EL (cell line): ENCODE results near the gene TNS4.

Experiments used
- DNase-seq: peaks from one replicate; pipeline ENCODE4 v3.0.0-alpha.2; 2016

The TNS4 gene

GRCh38 chr17:40454613-40454995 is 46.8 kb downstream of the TNS4 start:
- no peak for DNase-seq

GRCh38 chr17:40453881-40454612 is 47.4 kb downstream of the TNS4 start:
- peak; percentile 70 for DNase-seq

- peak; percentile 70 for DNase-seq
These were observed 48.5 kb downstream of the TNS4 start for GRCh38 chr17:40452921-40453378.

- peak; percentile 68 for DNase-seq
These were observed 49.1 kb downstream of the TNS4 start for GRCh38 chr17:40452216-40452787.

GRCh38 chr17:40451420-40451819 is 50.0 kb downstream of the TNS4 start:
- peak; percentile 75 for DNase-seq

- DNase-seq = peak; percentile 49
These were observed 51.2 kb downstream of the TNS4 start for GRCh38 chr17:40450175-40450574.

- DNase-seq = no peak
These were observed 52.7 kb downstream of the TNS4 start for GRCh38 chr17:40448639-40449261.

- peak; percentile 47 for DNase-seq
These were observed 53.2 kb downstream of the TNS4 start for GRCh38 chr17:40448213-40448638.

- DNase-seq = no peak
These were observed 53.6 kb downstream of the TNS4 start for GRCh38 chr17:40447806-40448205.

GRCh38 chr17:40447148-40447644 is 54.2 kb downstream of the TNS4 start:
- no peak for DNase-seq

GRCh38 chr17:40445751-40446468 is 55.5 kb downstream of the TNS4 start:
- peak; percentile 60 for DNase-seq

GRCh38 chr17:40443988-40444899 is 57.2 kb downstream of the TNS4 start:
- DNase-seq = peak; percentile 38

GRCh38 chr17:40443196-40443987 is 58.0 kb downstream of the TNS4 start, which contains the start of gene IGFBP4:
Gene IGFBP4 (plus strand): TSS chr17:40443450. CDS start chr17:40443736, 286 bp downstream.
- DNase-seq = peak; percentile 81

GRCh38 chr17:40442392-40443195 is 58.8 kb downstream of the TNS4 start:
- DNase-seq = peak; percentile 56

- no peak for DNase-seq
These were observed 61.3 kb downstream of the TNS4 start for GRCh38 chr17:40440166-40440565.

- peak; percentile 36 for DNase-seq
These were observed 64.2 kb downstream of the TNS4 start for GRCh38 chr17:40437095-40437732.

GRCh38 chr17:40436636-40437035 is 64.8 kb downstream of the TNS4 start:
- no peak for DNase-seq

- DNase-seq = no peak
These were observed 67.6 kb downstream of the TNS4 start for GRCh38 chr17:40433551-40434415.
